Heart left ventricle (tissue), 16 donors: ENCODE measurements around the gene ERCC4. TPM values are rescaled to one million over a fixed set of nuclear protein-coding genes. Genes with fewer than 3 reads are reported as not detected.

Source experiments
- ATAC-seq, 4 donors: fragments of 200-7000 bp; cut with Tn5 transposase; one replicate each; pipeline ENCODE4 v1.9.1; 2020 to 2022; ENCODE audit warnings: moderate library complexity in 4 of 4, mild to moderate bottlenecking in 3 of 4, moderate number of reproducible peaks in 1 of 4
- DNase-seq, 5 donors: peaks; one replicate each; pipeline ENCODE4 v3.0.0-alpha.2; 2020
- H3K27ac ChIP-seq, 12 donors: fragments of 200-600 bp; sonication (generic) in 4 of 12; one replicate each; pipeline versions ENCODE4 v1.5.0 to v1.8.0; 2016 to 2022; ENCODE audit warnings: mild to moderate bottlenecking in 2 of 12
- H3K27me3 ChIP-seq, 9 donors: fragments of 200-600 bp; sonication (generic) in 2 of 9; one replicate each; pipeline versions ENCODE4 v1.5.1 to v1.8.0; 2016 to 2022; ENCODE audit warnings: mild to moderate bottlenecking in 3 of 9
- H3K36me3 ChIP-seq, 9 donors: fragments of 200-600 bp; sonication (generic) in 2 of 9; one replicate each; pipeline versions ENCODE4 v1.5.0 to v1.8.0; 2018 to 2022; ENCODE audit warnings: mild to moderate bottlenecking in 2 of 9
- H3K4me1 ChIP-seq, 12 donors: fragments of 200-600 bp; sonication (generic) in 4 of 12; one replicate each; pipeline versions ENCODE4 v1.5.0 to v1.8.0; 2016 to 2022; ENCODE audit warnings: mild to moderate bottlenecking in 3 of 12
- H3K4me3 ChIP-seq, 12 donors: fragments of 200-600 bp; sonication (generic) in 4 of 12; one replicate each; pipeline versions ENCODE4 v1.5.0 to v1.8.0; 2017 to 2022; ENCODE audit warnings: mild to moderate bottlenecking in 9 of 12, moderate library complexity in 4 of 12
- H3K9me3 ChIP-seq, 12 donors: fragments of 200-600 bp; sonication (generic) in 4 of 12; one replicate each; pipeline versions ENCODE4 v1.5.0 to v1.8.0; 2016 to 2022; ENCODE audit warnings: mild to moderate bottlenecking in 1 of 12
- POLR2A ChIP-seq, 2 donors: fragments of 450-650 bp; IDR thresholded peaks; one replicate each; pipeline ENCODE4 v1.6.1; 2017; ENCODE audit warnings: antibody characterized with exemption in 2 of 2, mild to moderate bottlenecking in 2 of 2, moderate library complexity in 2 of 2
- WGBS, 4 donors: extraction: QIAGEN DNeasy Blood & Tissue Kit in 2 of 4; methylation state at CpG; one replicate each; pipeline versions ENCODE4 v1.1.5 to v1.1.7; 2013 to 2018; 5-methylcytosine and 5-hydroxymethylcytosine counted together
- intact Hi-C, 10 donors: fragments of 100-400 bp; cut with DNase I; formaldehyde crosslinking; loops; one replicate each; pipeline versions ENCODE4 v1.11.1 to v1.14.2; 2022
- polyA plus RNA-seq, 2 donors: library from polyadenylated mRNA; stranded (reverse); fragments of 200-250 nt; gene quantifications; one replicate each; pipeline ENCODE4 v1.2.3, GENCODE V29; 2013
- total RNA-seq, 9 donors: library from RNA; depleted of rRNA in 2 of 9; stranded (reverse); fragments of >200 nt in 2 of 9; fragmentation: NEBNext Ultra II Directional in 3 of 9; extraction: Animal tissue kit (Norgen Biotek cat#: 25700) in 3 of 9; gene quantifications; one replicate each; pipeline versions ENCODE4 v1.1.0 to v1.2.4, GENCODE V29; 2016 to 2023
- TF ChIP-seq, protein P1 (sequence below), 12 donors: fragments of 200-600 bp; sonication (generic) in 4 of 12; IDR thresholded peaks; one replicate each; pipeline versions ENCODE4 v1.5.0 to v1.8.0; 2018 to 2022; ENCODE audit warnings: antibody characterized with exemption in 12 of 12, mild to moderate bottlenecking in 5 of 12
- donor health status: ischemic (EF 13 %, LVEDD 7.1; RV severe dilation, severe dysfunction).
- donor health status: healthy with polysubstance abuse.
- donor health status: DM: no; HTN: yes; CAD: no.
- donor health status: DM: no; HTN: no; CAD: no.
- donor health status: ischemic (EF 25% LVEDD 6.9; RV normal size, moderate dysfunction).
- donor health status: ischemic (EF 25% LVEDD 5.7; RV mildly dilated, moderate dysfunction).
- donor health status: healthy.
- donor health status: DM: yes; HTN: yes; CAD: no.
- donor health status: ischemic (EF 35%, LVEDD 5.7; RV mildly dilated, moderate dysfunction).
- donor health status: nonischemic (EF 11% LVEDD 7.7; RV severe dilation, severe dysfunction).
- donor health status: DM: yes; HTN: yes; CAD: no.
- donor health status: PGD.
- donor health status: ischemic (EF 29% LVEDD 5.4; RV normal size, mild dysfunction).
- donor health status: nonischemic (EF 23%, LVEDD 6.1; RV moderate dilation, normal function).

ERCC4 gene
- total and polyA plus RNA-seq, 11 donors: 1.4 to 15.2 (median 8.1) TPM

GRCh38 chr16:13970708-13971422 is 50.9 kb downstream of the ERCC4 start:
- no peak for ATAC-seq
- TF ChIP-seq POLR2A (IDR thresholded peaks at IDR 0.05): no peak
- TF ChIP-seq, protein P1, sequence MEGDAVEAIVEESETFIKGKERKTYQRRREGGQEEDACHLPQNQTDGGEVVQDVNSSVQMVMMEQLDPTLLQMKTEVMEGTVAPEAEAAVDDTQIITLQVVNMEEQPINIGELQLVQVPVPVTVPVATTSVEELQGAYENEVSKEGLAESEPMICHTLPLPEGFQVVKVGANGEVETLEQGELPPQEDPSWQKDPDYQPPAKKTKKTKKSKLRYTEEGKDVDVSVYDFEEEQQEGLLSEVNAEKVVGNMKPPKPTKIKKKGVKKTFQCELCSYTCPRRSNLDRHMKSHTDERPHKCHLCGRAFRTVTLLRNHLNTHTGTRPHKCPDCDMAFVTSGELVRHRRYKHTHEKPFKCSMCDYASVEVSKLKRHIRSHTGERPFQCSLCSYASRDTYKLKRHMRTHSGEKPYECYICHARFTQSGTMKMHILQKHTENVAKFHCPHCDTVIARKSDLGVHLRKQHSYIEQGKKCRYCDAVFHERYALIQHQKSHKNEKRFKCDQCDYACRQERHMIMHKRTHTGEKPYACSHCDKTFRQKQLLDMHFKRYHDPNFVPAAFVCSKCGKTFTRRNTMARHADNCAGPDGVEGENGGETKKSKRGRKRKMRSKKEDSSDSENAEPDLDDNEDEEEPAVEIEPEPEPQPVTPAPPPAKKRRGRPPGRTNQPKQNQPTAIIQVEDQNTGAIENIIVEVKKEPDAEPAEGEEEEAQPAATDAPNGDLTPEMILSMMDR (IDR thresholded peaks at IDR 0.05): no peak
- intact Hi-C loops: no loop called here

GRCh38 chr16:13973321-13974023 is 53.5 kb downstream of the ERCC4 start:
- H3K36me3 ChIP-seq: no peaks in the 10 kb centered on the region
- WGBS, 4 donors: 90 to 93% (median 92%) methylated on average over 9 of the region's 9 CpGs
- H3K4me3 ChIP-seq: no peak overlapping the region
- H3K4me1 ChIP-seq: no peaks in the 10 kb centered on the region
- no peak for TF ChIP-seq POLR2A (IDR thresholded peaks at IDR 0.05)
- TF ChIP-seq, protein P1 (IDR thresholded peaks at IDR 0.05): no peak
- peaks cover 0 to 13% (median 2%) of the 10 kb centered on the region in 12 donors for H3K9me3 ChIP-seq
- no peak for DNase-seq
- no peak overlapping the region for H3K27ac ChIP-seq
- intact Hi-C loops: no loop called here
- H3K27me3 ChIP-seq: no peaks in the 10 kb centered on the region
- ATAC-seq: no peak

More at GRCh38 chr16:13970708-13971422, 50.9 kb downstream of the ERCC4 start:
- H3K27me3 ChIP-seq: no peaks in the 10 kb centered on the region
- H3K27ac ChIP-seq: no peak overlapping the region
- no peak for DNase-seq
- no peaks in the 10 kb centered on the region for H3K36me3 ChIP-seq
- no peak overlapping the region for H3K4me3 ChIP-seq
- no peaks in the 10 kb centered on the region for H3K4me1 ChIP-seq
- H3K9me3 ChIP-seq: peaks cover 0 to 20% (median 6%) of the 10 kb centered on the region in 12 donors

- Histone ChIP-seq H3K36me3 (no peaks in the 10 kb centered on the region), H3K9me3 (peaks cover 0 to 17% (median 0%) of the 10 kb centered on the region in 12 donors), H3K4me3 (no peak overlapping the region), H3K4me1 (no peaks in the 10 kb centered on the region), H3K27ac (no peak overlapping the region), H3K27me3 (no peaks in the 10 kb centered on the region)
- 95 to 96% (median 95%) methylated on average over 6 of the region's 6 CpGs for WGBS, 4 donors
- TF ChIP-seq, protein P1 (IDR thresholded peaks at IDR 0.05): no peak
- no peak for TF ChIP-seq POLR2A (IDR thresholded peaks at IDR 0.05)
- DNase-seq (no peak), ATAC-seq (no peak)
- intact Hi-C loops: loop anchor here in 1 of 10 donors (5.0 kb wide), 1 partner anchor 45 kb away; no protein-coding TSS in a partner anchor
Measured at GRCh38 chr16:13977177-13977576, 57.2 kb downstream of the ERCC4 start.

DNA sequence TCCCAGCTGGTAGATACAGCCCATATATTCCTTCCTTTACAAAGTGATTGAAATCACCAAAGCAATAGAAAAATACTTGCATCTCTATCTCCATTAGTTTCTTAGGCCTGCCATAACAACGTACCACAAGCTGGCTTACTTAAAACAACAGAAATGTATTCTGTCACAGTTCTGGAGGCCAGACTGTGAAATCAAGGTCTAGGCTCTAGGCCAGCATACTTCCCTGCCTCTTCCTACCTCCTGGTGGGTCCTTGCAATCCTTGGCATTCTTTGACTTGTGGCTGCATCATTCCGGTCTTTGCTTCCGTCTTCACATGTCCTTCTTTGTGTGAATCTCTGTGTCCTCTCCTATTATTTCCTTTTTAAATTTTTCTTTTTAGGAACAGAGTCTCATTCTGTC is 62.5 kb downstream of the ERCC4 start:
- Histone ChIP-seq H3K4me3 (no peak overlapping the region), H3K9me3 (peaks cover 0 to 13% (median 0%) of the 10 kb centered on the region in 12 donors), H3K4me1 (no peaks in the 10 kb centered on the region), H3K36me3 (no peaks in the 10 kb centered on the region), H3K27ac (no peak overlapping the region), H3K27me3 (no peaks in the 10 kb centered on the region)
- intact Hi-C loops: no loop called here
- WGBS, 4 donors: 86 to 93% (median 88%) methylated on average over 3 of the region's 3 CpGs
- ATAC-seq (no peak), DNase-seq (no peak)
- TF ChIP-seq, protein P1 (IDR thresholded peaks at IDR 0.05): no peak
- no peak for TF ChIP-seq POLR2A (IDR thresholded peaks at IDR 0.05)
